SK-N-SH (cell line): ENCODE data around the gene FAM229A. TPM values are rescaled to one million over a fixed set of nuclear protein-coding genes. Genes with fewer than 3 reads are reported as not detected.

Experiments used
- CTCF ChIA-PET: fragments of 300-600, 350-600 bp; formaldehyde crosslinking; extraction: SDS; loops from one replicate; lab custom pipeline; 2021; lab: Yijun Ruan, JAX
- POLR2A ChIA-PET: fragments of 350-600 bp; sonication (Branson Sonifier 250); formaldehyde crosslinking; extraction: SDS; loops from one replicate; lab custom pipeline; 2020; ENCODE audit warnings: antibody characterized with exemption, inconsistent platforms; lab: Yijun Ruan, JAX
- DNase-seq: peaks from one replicate; pipeline ENCODE4 v3.0.0; 2012
- H2AFZ ChIP-seq: fragments of 200-600 bp; sonication (generic); 2 replicates; pipeline ENCODE4 v1.8.1; 2016; ENCODE audit warnings: antibody characterized with exemption, mild to moderate bottlenecking, low read depth
- H3F3A ChIP-seq: fragments of 200-600 bp; sonication (generic); replicated peaks from 2 replicates; pipeline ENCODE3; 2016; ENCODE audit warnings: antibody characterized with exemption, mild to moderate bottlenecking; ENCODE audit not compliant: insufficient read depth
- H3K27ac ChIP-seq, 2 experiments: fragments of 200-500 bp in 1 of 2; fragments of 200-600 bp in 1 of 2; sonication (Bioruptor generic) in 1 of 2; sonication (generic), shearing (Covaris generic) in 1 of 2; 2 replicates each; pipeline versions ENCODE4 v1.5.1 to v1.6.1; 2014 to 2016; ENCODE audit warnings: low read depth in 2 of 2, inconsistent platforms in 1 of 2, low read length in 1 of 2, mild to moderate bottlenecking in 1 of 2, mixed read lengths in 1 of 2
- H3K27me3 ChIP-seq: fragments of 200-600 bp; sonication (generic), shearing (Covaris generic); 2 replicates; pipeline ENCODE4 v1.6.1; 2016; ENCODE audit warnings: mixed run types; ENCODE audit not compliant: insufficient read depth
- H3K36me3 ChIP-seq, 2 experiments: fragments of 200-500 bp in 1 of 2; fragments of 200-600 bp in 1 of 2; sonication (Bioruptor generic) in 1 of 2; sonication (generic) in 1 of 2; replicated peaks in 1 of 2; 2 replicates each; pipeline versions ENCODE3 to v1.5.1; 2014 to 2016; ENCODE audit warnings: low read length in 1 of 2, mild to moderate bottlenecking in 1 of 2; ENCODE audit not compliant: insufficient read depth in 2 of 2, control insufficient read depth in 1 of 2
- H3K4me1 ChIP-seq, 2 experiments: fragments of 200-500 bp in 1 of 2; fragments of 200-600 bp in 1 of 2; sonication (Bioruptor generic) in 1 of 2; sonication (generic), shearing (Covaris generic) in 1 of 2; 2 replicates each; pipeline versions ENCODE4 v1.5.1 to v1.6.1; 2014 to 2016; ENCODE audit warnings: low read depth in 1 of 2, low read length in 1 of 2, mixed run types in 1 of 2; ENCODE audit not compliant: insufficient read depth in 2 of 2, control insufficient read depth in 1 of 2
- H3K4me2 ChIP-seq: fragments of 200-600 bp; sonication (generic), shearing (Covaris generic); 2 replicates; pipeline ENCODE4 v1.6.1; 2017; ENCODE audit warnings: mixed run types
- H3K4me3 ChIP-seq, 2 experiments: fragments of 200-500 bp in 1 of 2; fragments of 200-600 bp in 1 of 2; sonication (Bioruptor generic) in 1 of 2; sonication (generic), shearing (Covaris generic) in 1 of 2; 2 replicates each; pipeline versions ENCODE4 v1.5.1 to v1.8.1; 2014 to 2016; ENCODE audit warnings: low read depth in 2 of 2, inconsistent platforms in 1 of 2, low read length in 1 of 2, mild to moderate bottlenecking in 1 of 2, mixed read lengths in 1 of 2, moderate library complexity in 1 of 2
- H3K79me2 ChIP-seq: fragments of 200-600 bp; sonication (generic); 2 replicates; pipeline ENCODE4 v1.8.1; 2017; ENCODE audit warnings: mild to moderate bottlenecking; ENCODE audit not compliant: insufficient read depth
- H3K9ac ChIP-seq: fragments of 200-600 bp; sonication (generic); 2 replicates; pipeline ENCODE4 v1.6.1; 2017; ENCODE audit warnings: mixed run types
- H3K9me2 ChIP-seq: fragments of 200-600 bp; sonication (generic); 2 replicates; pipeline ENCODE4 v1.6.1; 2017; ENCODE audit warnings: mixed run types
- H3K9me3 ChIP-seq: fragments of 200-600 bp; sonication (generic); 2 replicates; pipeline ENCODE4 v1.6.1; 2017; ENCODE audit warnings: mixed run types, mild to moderate bottlenecking, moderate library complexity
- H4K20me1 ChIP-seq: fragments of 200-600 bp; sonication (generic); 2 replicates; pipeline ENCODE4 v1.6.1; 2017; ENCODE audit warnings: mild to moderate bottlenecking, mixed run types; ENCODE audit not compliant: insufficient read depth
- ELF1 ChIP-seq: IDR thresholded peaks from 2 replicates; pipeline ENCODE4 v1.4.0; 2012
- FOSL2 ChIP-seq: IDR thresholded peaks from 2 replicates; pipeline ENCODE4 v1.4.0; 2012; ENCODE audit warnings: low read depth, mild to moderate bottlenecking, moderate library complexity, borderline replicate concordance
- FOXM1 ChIP-seq: IDR thresholded peaks from 2 replicates; pipeline ENCODE4 v1.4.0; 2012; ENCODE audit warnings: low read depth, mild to moderate bottlenecking
- GABPA ChIP-seq: IDR thresholded peaks from 2 replicates; pipeline ENCODE4 v1.4.0; 2012; ENCODE audit warnings: low read depth, mild to moderate bottlenecking
- POLR2AphosphoS5 ChIP-seq: IDR thresholded peaks from 2 replicates; pipeline ENCODE4 v1.6.1; 2012; ENCODE audit warnings: low read depth, low read length
- RAD21 ChIP-seq: IDR thresholded peaks from 2 replicates; pipeline ENCODE4 v1.6.1; 2012; ENCODE audit warnings: mild to moderate bottlenecking, low read length
- REST ChIP-seq: IDR thresholded peaks from 2 replicates; pipeline ENCODE4 v1.6.1; 2012; ENCODE audit warnings: mild to moderate bottlenecking, low read depth, low read length, moderate library complexity
- RXRA ChIP-seq: IDR thresholded peaks from 2 replicates; pipeline ENCODE4 v1.4.0; 2012; ENCODE audit warnings: low read depth, mild to moderate bottlenecking, borderline replicate concordance
- SMC3 ChIP-seq: IDR thresholded peaks from 2 replicates; pipeline ENCODE4 v1.6.1; 2012; ENCODE audit warnings: low read depth, low read length, improper control_type of control experiment
- TCF12 ChIP-seq: IDR thresholded peaks from 2 replicates; pipeline ENCODE4 v1.4.0; 2012
- TEAD4 ChIP-seq: IDR thresholded peaks from 2 replicates; pipeline ENCODE4 v1.4.0; 2012; ENCODE audit warnings: mild to moderate bottlenecking, borderline replicate concordance; ENCODE audit not compliant: insufficient read depth
- YY1 ChIP-seq: IDR thresholded peaks from 2 replicates; pipeline ENCODE4 v1.4.0; 2012; ENCODE audit warnings: low read depth, mild to moderate bottlenecking
- WGBS: methylation state at CpG from one replicate; pipeline ENCODE4 v1.1.6; 2017; ENCODE audit warnings: low lambda C conversion rate; 5-methylcytosine and 5-hydroxymethylcytosine counted together
- polyA plus RNA-seq, 3 experiments: library from polyadenylated mRNA; depleted of rRNA; stranded (reverse); fragments of >200 nt; gene quantifications; 2 replicates each; pipeline ENCODE4 v1.2.3, GENCODE V29; 2012

Gene FAM229A
- polyA plus RNA-seq, 1 of the 3 experiments (the other 2 are of a cell fraction) = 8.0 TPM

- H3K79me2 ChIP-seq = no peaks in the 10 kb centered on the region
- H4K20me1 ChIP-seq = no peaks in the 10 kb centered on the region
- H3K9me2 ChIP-seq = no peaks in the 10 kb centered on the region
- DNase-seq = no peak
- peaks cover 41 to 65% of the 10 kb centered on the region in 2 experiments for H3K36me3 ChIP-seq
- no peak overlapping the region for H3K9ac ChIP-seq
- H3K4me2 ChIP-seq = no peak overlapping the region
- peaks cover 2% of the 10 kb centered on the region for H3F3A ChIP-seq
- no peaks in the 10 kb centered on the region for H3K9me3 ChIP-seq
- ChIA-PET CTCF (interaction anchor here (0.9 to 1.7 kb wide), 3 partner anchors 22 to 156 kb away, joined by 3 to 4 read pairs (median 3); partner anchors contain the start of genes EIF3I and TMEM234), POLR2A (no interaction called here)
- no peak overlapping the region for H3K27ac ChIP-seq
- H3K4me1 ChIP-seq = no peaks in the 10 kb centered on the region
- H2AFZ ChIP-seq = no peak overlapping the region
- TF ChIP-seq RAD21 (peak; percentile 31; the same call in 1 of the 2 replicates), REST (no peak)
- H3K27me3 ChIP-seq = no peaks in the 10 kb centered on the region
- H3K4me3 ChIP-seq = no peak overlapping the region
- 91% methylated on average over 5 of the region's 5 CpGs for WGBS
Observed at GRCh38 chr1:32372149-32372756, 10.0 kb upstream of the FAM229A start.

GRCh38 chr1:32367912-32368635, 5.8 kb upstream of the FAM229A start:
- Histone ChIP-seq H4K20me1 (no peaks in the 10 kb centered on the region), H3K27me3 (no peaks in the 10 kb centered on the region), H3K27ac (no peak overlapping the region), H3K36me3 (peaks cover 29 to 56% of the 10 kb centered on the region in 2 experiments), H2AFZ (no peak overlapping the region), H3F3A (peaks cover 8% of the 10 kb centered on the region), H3K9ac (no peak overlapping the region), H3K79me2 (no peaks in the 10 kb centered on the region), H3K4me3 (no peak overlapping the region), H3K4me2 (no peak overlapping the region), H3K4me1 (no peaks in the 10 kb centered on the region), H3K9me3 (no peaks in the 10 kb centered on the region), H3K9me2 (no peaks in the 10 kb centered on the region)
- WGBS = 92% methylated on average over 7 of the region's 7 CpGs
- ChIA-PET POLR2A (interaction anchor here (0.6 to 1.1 kb wide), 2 partner anchors 9 to 12 kb away, joined by 3 to 4 read pairs; no protein-coding TSS in a partner anchor), CTCF (no interaction called here)
- no peak for TF ChIP-seq TEAD4
- TF ChIP-seq ELF1 = no peak
- TF ChIP-seq FOSL2 = no peak
- no peak for TF ChIP-seq POLR2AphosphoS5
- no peak for TF ChIP-seq YY1
- TF ChIP-seq TCF12 = no peak
- TF ChIP-seq GABPA = no peak
- no peak for TF ChIP-seq RXRA
- TF ChIP-seq SMC3 = no peak
- TF ChIP-seq FOXM1 = no peak
- no peak for DNase-seq
